Measurements from ENCODE around the gene MAST3.
A peak's percentile ranks its signal among the peaks of the same experiment; 100 is the strongest.

GRCh38 chr19:18109733-18110608 is 12.4 kb downstream of the MAST3 start:
- TF ChIP-seq CEBPB (IDR thresholded peaks at IDR 0.05; ENCODE audit: borderline replicate concordance, low read depth, low read length): peak; percentile 58; the same call in 1 of the 2 replicates
- no peak for TF ChIP-seq CTCF (CRISPR knock-in tag; IDR thresholded peaks at IDR 0.05)

Measured in HepG2 (cell line).